ENCODE data around the gene SPOP. TPM values are rescaled to one million over a fixed set of nuclear protein-coding genes. Genes with fewer than 3 reads are reported as not detected.

Gene SPOP
- total and polyA plus RNA-seq, 9 of the 15 experiments (the other 6 are each of a cell fraction or from before 2014, with no cell fraction given), result 34.2 to 65.9 (median 39.7) TPM

DNA sequence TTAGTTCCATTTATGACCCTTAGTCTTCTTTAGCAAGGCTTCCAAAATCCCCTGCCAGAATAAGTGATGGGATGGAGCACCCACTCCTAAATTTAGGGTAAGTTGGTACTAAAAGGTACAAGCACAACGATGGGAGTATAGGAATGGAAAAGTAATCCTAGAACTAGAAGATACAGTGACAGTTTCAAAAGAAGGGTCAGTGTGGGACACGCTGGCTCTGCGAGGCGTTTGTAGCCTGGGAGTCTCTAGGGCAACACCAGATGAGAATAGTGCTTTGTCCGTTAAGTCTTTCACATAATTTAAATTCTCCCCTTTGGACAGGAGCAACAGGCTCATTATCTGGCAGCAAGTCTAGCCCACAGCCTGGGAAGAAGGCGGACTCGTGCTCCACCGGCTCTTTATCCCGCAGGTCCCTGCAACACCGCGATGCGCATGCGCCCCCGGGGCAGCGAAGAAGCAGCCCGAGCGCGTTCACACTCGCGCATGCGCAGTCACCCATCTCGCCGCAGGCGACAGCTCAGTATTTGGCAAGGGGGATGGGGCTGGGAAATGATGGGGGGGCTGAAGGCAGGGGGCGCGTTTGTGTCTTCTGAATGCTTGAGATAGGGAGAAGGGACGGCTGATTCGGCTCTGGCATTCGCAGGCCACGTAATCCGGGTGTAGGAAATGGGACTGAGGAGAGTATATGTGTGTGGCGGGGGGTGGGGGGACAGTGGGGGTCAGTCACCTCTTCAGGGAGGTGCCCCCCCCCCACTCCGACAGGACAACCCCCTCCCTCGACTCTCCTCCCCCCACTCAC, 564 bp downstream of the SPOP start (continued):
- no peak for TF ChIP-seq ID3 (CRISPR knock-in tag; IDR thresholded peaks at IDR 0.05)
- 0 out of 2 replicates have a peak, but pooled peaks have one; percentile 21 for TF ChIP-seq ID3 (tag; IDR thresholded peaks at IDR 0.05)
- 0 out of 2 replicates have a peak, but pooled peaks have one; percentile 12 for TF ChIP-seq THRAP3 (IDR thresholded peaks at IDR 0.05; ENCODE audit: borderline replicate concordance)
- TF ChIP-seq, protein P1, sequence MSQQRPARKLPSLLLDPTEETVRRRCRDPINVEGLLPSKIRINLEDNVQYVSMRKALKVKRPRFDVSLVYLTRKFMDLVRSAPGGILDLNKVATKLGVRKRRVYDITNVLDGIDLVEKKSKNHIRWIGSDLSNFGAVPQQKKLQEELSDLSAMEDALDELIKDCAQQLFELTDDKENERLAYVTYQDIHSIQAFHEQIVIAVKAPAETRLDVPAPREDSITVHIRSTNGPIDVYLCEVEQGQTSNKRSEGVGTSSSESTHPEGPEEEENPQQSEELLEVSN (IDR thresholded peaks at IDR 0.05; ENCODE audit: borderline replicate concordance in 1 of 2, extremely low read depth in 1 of 2, insufficient read depth in 1 of 2, insufficient read length in 1 of 2, low read depth in 1 of 2, low read length in 1 of 2, poor library complexity in 1 of 2, severe bottlenecking in 1 of 2), result peak; percentile 11 to 60
- 0 out of 2 replicates have a peak, but pooled peaks have one; percentile 59 for TF ChIP-seq ZNF644 (tag; IDR thresholded peaks at IDR 0.05; ENCODE audit: low read depth)
- peak; percentile 56 to 63; a peak in 2 of 4 replicates for TF ChIP-seq SIN3A (IDR thresholded peaks at IDR 0.05; ENCODE audit: borderline replicate concordance in 2 of 2, control insufficient read depth in 1 of 2, low read depth in 2 of 2, low read length in 2 of 2)
- peak; percentile 27; the same call in 1 of the 2 replicates for TF ChIP-seq NFIC (IDR thresholded peaks at IDR 0.05)
- peak; percentile 58 for TF ChIP-seq TBP (optimal IDR thresholded peaks at IDR 0.05; ENCODE audit: low read depth, low read length)
- TF ChIP-seq XRCC3 (IDR thresholded peaks at IDR 0.05), result no peak
- TF ChIP-seq POLR2H (tag; IDR thresholded peaks at IDR 0.05; ENCODE audit: low read depth), result 0 out of 2 replicates have a peak, but pooled peaks have one; percentile 46
- peak; percentile 66 for TF ChIP-seq ZBTB7A (IDR thresholded peaks at IDR 0.05; ENCODE audit: borderline replicate concordance, control insufficient read depth, low read depth, low read length)
- TF ChIP-seq PCBP1 (IDR thresholded peaks at IDR 0.05; ENCODE audit: low read depth, low read length, poor library complexity, severe bottlenecking), result no peak
- TF ChIP-seq NRF1 (conservative IDR thresholded peaks at IDR 0.05 in 1 of 2, IDR thresholded peaks at IDR 0.05 in 1 of 2), result peak; percentile 99
- peak; percentile 49 for TF ChIP-seq PHF20 (IDR thresholded peaks at IDR 0.05; ENCODE audit: partially characterized antibody)
- no peak for TF ChIP-seq ZNF282 (CRISPR knock-in tag; IDR thresholded peaks at IDR 0.05)
- TF ChIP-seq L3MBTL2 (IDR thresholded peaks at IDR 0.05), result peak; percentile 45; the same call in 1 of the 2 replicates
- peak; percentile 26 for TF ChIP-seq HMGN3 (IDR thresholded peaks at IDR 0.05; ENCODE audit: borderline replicate concordance, extremely low read depth, insufficient read length, low read depth, low read length)
- no peak; the same call in 1 of the 2 replicates for TF ChIP-seq BHLHE40 (IDR thresholded peaks at IDR 0.05; ENCODE audit: low read length)
- TF ChIP-seq, protein P2, sequence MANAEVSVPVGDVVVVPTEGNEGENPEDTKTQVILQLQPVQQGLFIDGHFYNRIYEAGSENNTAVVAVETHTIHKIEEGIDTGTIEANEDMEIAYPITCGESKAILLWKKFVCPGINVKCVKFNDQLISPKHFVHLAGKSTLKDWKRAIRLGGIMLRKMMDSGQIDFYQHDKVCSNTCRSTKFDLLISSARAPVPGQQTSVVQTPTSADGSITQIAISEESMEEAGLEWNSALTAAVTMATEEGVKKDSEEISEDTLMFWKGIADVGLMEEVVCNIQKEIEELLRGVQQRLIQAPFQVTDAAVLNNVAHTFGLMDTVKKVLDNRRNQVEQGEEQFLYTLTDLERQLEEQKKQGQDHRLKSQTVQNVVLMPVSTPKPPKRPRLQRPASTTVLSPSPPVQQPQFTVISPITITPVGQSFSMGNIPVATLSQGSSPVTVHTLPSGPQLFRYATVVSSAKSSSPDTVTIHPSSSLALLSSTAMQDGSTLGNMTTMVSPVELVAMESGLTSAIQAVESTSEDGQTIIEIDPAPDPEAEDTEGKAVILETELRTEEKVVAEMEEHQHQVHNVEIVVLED (CRISPR knock-in tag; IDR thresholded peaks at IDR 0.05), result peak; percentile 28; the same call in 1 of the 2 replicates
- TF ChIP-seq ZKSCAN8 (CRISPR knock-in tag; IDR thresholded peaks at IDR 0.05), result no peak
- no peak for TF ChIP-seq SMC3 (conservative IDR thresholded peaks at IDR 0.05; ENCODE audit: insufficient read depth, low read depth, low read length)
- TF ChIP-seq KDM4B (IDR thresholded peaks at IDR 0.05; ENCODE audit: borderline replicate concordance in 2 of 2, low read depth in 1 of 2), result 0 out of 4 replicates have a peak, but pooled peaks of 1 of the 2 experiments have one; percentile 11
- TF ChIP-seq POLR2B (IDR thresholded peaks at IDR 0.05; ENCODE audit: low read depth, partially characterized antibody), result peak; percentile 99
- peak; percentile 60 for TF ChIP-seq TAF9B (IDR thresholded peaks at IDR 0.05; ENCODE audit: partially characterized antibody)
